Fibroblast of upper back skin (primary cell): ENCODE data around the gene CNOT10.
"Not testable (repeated sequence)": the region's sequence is repeated elsewhere in the genome, so short reads cannot be mapped to it uniquely, and the experiment has no call there.

Experiments used
- DNase-seq: peaks from one replicate; pipeline ENCODE4 v3.0.0-alpha.2; 2013

CNOT10 gene

GRCh38 chr3:32698506-32698905 lies 13.5 kb downstream of the CNOT10 start:
- no peak for DNase-seq

- DNase-seq, result no peak
Observed at GRCh38 chr3:32699429-32699828, 14.4 kb downstream of the CNOT10 start.

GRCh38 chr3:32700244-32700643 lies 15.3 kb downstream of the CNOT10 start:
- DNase-seq, result no peak

GRCh38 chr3:32703491-32703972 lies 18.5 kb downstream of the CNOT10 start:
- peak; percentile 57 for DNase-seq

- no peak for DNase-seq
Observed at GRCh38 chr3:32705232-32705631, 20.2 kb downstream of the CNOT10 start.

- no peak for DNase-seq
Observed at GRCh38 chr3:32706348-32707025, 21.5 kb downstream of the CNOT10 start.

GRCh38 chr3:32707026-32707370 lies 22.0 kb downstream of the CNOT10 start:
- no peak for DNase-seq

- no peak for DNase-seq
Observed at GRCh38 chr3:32708672-32709283, 23.8 kb downstream of the CNOT10 start.

- no peak for DNase-seq
Observed at GRCh38 chr3:32709346-32709745, 24.4 kb downstream of the CNOT10 start.

GRCh38 chr3:32712506-32713055 lies 27.6 kb downstream of the CNOT10 start:
- DNase-seq, result no peak

- DNase-seq, result no peak
Observed at GRCh38 chr3:32713181-32713580, 28.2 kb downstream of the CNOT10 start.

- DNase-seq, result no peak
Observed at GRCh38 chr3:32719335-32719734, 34.3 kb downstream of the CNOT10 start.

GRCh38 chr3:32719931-32720330 lies 34.9 kb downstream of the CNOT10 start:
- DNase-seq, result no peak

GRCh38 chr3:32725721-32726120 lies 40.7 kb downstream of the CNOT10 start:
- DNase-seq, result no peak

- peak; percentile 33 for DNase-seq
Observed at GRCh38 chr3:32733631-32734229, 48.7 kb downstream of the CNOT10 start.

GRCh38 chr3:32734756-32735155 lies 49.8 kb downstream of the CNOT10 start:
- no peak for DNase-seq

GRCh38 chr3:32743470-32743869 lies 58.5 kb downstream of the CNOT10 start:
- DNase-seq, result not testable (repeated sequence)

- DNase-seq, result peak; percentile 2
Observed at GRCh38 chr3:32743934-32744333, 58.9 kb downstream of the CNOT10 start.

GRCh38 chr3:32751377-32751776 lies 66.4 kb downstream of the CNOT10 start:
- no peak for DNase-seq

GRCh38 chr3:32755761-32756160 lies 70.8 kb downstream of the CNOT10 start:
- no peak for DNase-seq

- no peak for DNase-seq
Observed at GRCh38 chr3:32757618-32758374, 72.8 kb downstream of the CNOT10 start.

- DNase-seq, result peak; percentile 8
Observed at GRCh38 chr3:32758375-32758753, 73.4 kb downstream of the CNOT10 start.

GRCh38 chr3:32759342-32759741 lies 74.4 kb downstream of the CNOT10 start:
- DNase-seq, result no peak
